DOHH2 (cell line): ENCODE measurements around the gene ENTPD1.

Source experiments
- H3F3A ChIP-seq: fragments of 200-600 bp; sonication (generic), shearing (Covaris generic); 2 replicates; pipeline ENCODE4 v1.6.0; 2016; ENCODE audit warnings: antibody characterized with exemption, mild to moderate bottlenecking; ENCODE audit not compliant: control insufficient read depth, insufficient read depth
- H3K27ac ChIP-seq: fragments of 200-600 bp; sonication (generic); 2 replicates; pipeline ENCODE4 v1.5.1; 2014; ENCODE audit warnings: low read depth, mild to moderate bottlenecking, low read length, moderate library complexity
- H3K27me3 ChIP-seq: fragments of 200-600 bp; sonication (generic); 2 replicates; pipeline ENCODE4 v1.6.1; 2014; ENCODE audit warnings: mild to moderate bottlenecking, low read length, mixed read lengths; ENCODE audit not compliant: control insufficient read depth
- H3K36me3 ChIP-seq: fragments of 200-600 bp; sonication (generic); 2 replicates; pipeline ENCODE4 v1.6.1; 2014; ENCODE audit warnings: mild to moderate bottlenecking, low read length, moderate library complexity, mixed read lengths; ENCODE audit not compliant: control insufficient read depth
- H3K4me1 ChIP-seq: fragments of 200-600 bp; sonication (generic); 2 replicates; pipeline ENCODE4 v1.6.1; 2014; ENCODE audit warnings: mild to moderate bottlenecking, low read length, mixed read lengths; ENCODE audit not compliant: control insufficient read depth
- H3K4me2 ChIP-seq: fragments of 200-600 bp; sonication (generic); 2 replicates; pipeline ENCODE4 v1.6.0; 2014; ENCODE audit warnings: mild to moderate bottlenecking, low read length, moderate library complexity
- H3K4me3 ChIP-seq: fragments of 200-600 bp; sonication (generic); 2 replicates; pipeline ENCODE4 v1.5.1; 2014; ENCODE audit warnings: mild to moderate bottlenecking, low read length, mixed read lengths
- H3K79me2 ChIP-seq: fragments of 200-600 bp; sonication (generic); 2 replicates; pipeline ENCODE4 v1.6.1; 2014; ENCODE audit warnings: mild to moderate bottlenecking, low read length, mixed read lengths; ENCODE audit not compliant: control insufficient read depth
- H3K9me2 ChIP-seq: fragments of 200-600 bp; sonication (generic); replicated peaks from 2 replicates; pipeline ENCODE4 v1.6.1; 2014; ENCODE audit warnings: mild to moderate bottlenecking, low read length, mixed read lengths; ENCODE audit not compliant: control insufficient read depth
- H3K9me3 ChIP-seq: fragments of 200-600 bp; sonication (generic); 2 replicates; pipeline ENCODE4 v1.6.1; 2014; ENCODE audit warnings: antibody characterized with exemption, low read length, mixed read lengths; ENCODE audit not compliant: control insufficient read depth, insufficient read depth
- H4K20me1 ChIP-seq: fragments of 200-600 bp; sonication (generic); 2 replicates; pipeline ENCODE4 v1.6.0; 2014; ENCODE audit warnings: low read depth, mild to moderate bottlenecking, antibody characterized with exemption, low read length, moderate library complexity; ENCODE audit not compliant: control insufficient read depth, insufficient read depth
- CTCF ChIP-seq: fragments of 200-600 bp; sonication (generic); IDR thresholded peaks from one replicate; pipeline ENCODE4 v1.5.1; 2014; ENCODE audit warnings: antibody characterized with exemption, mild to moderate bottlenecking, low read depth, low read length; ENCODE audit not compliant: poor library complexity, severe bottlenecking
- EZH2phosphoT487 ChIP-seq: fragments of 200-600 bp; sonication (generic); IDR thresholded peaks from 2 replicates; pipeline ENCODE4 v1.6.1; 2017; ENCODE audit warnings: borderline replicate concordance, mild to moderate bottlenecking, antibody characterized with exemption, low read length, moderate library complexity, mixed read lengths

Gene ENTPD1

GRCh38 chr10:95820363-95820762 is 64.4 kb downstream of the ENTPD1 start:
- H3K4me2 ChIP-seq = peak overlapping the region; percentile 44
- no peak overlapping the region for H3K27ac ChIP-seq
- no peaks in the 10 kb centered on the region for H3K79me2 ChIP-seq

GRCh38 chr10:95821720-95822119 is 65.8 kb downstream of the ENTPD1 start:
- TF ChIP-seq EZH2phosphoT487 (no peak), CTCF (no peak)
- Histone ChIP-seq H3K27me3 (no peaks in the 10 kb centered on the region), H3F3A (no peaks in the 10 kb centered on the region), H3K36me3 (no peaks in the 10 kb centered on the region), H4K20me1 (no peaks in the 10 kb centered on the region), H3K4me1 (peaks cover 27% of the 10 kb centered on the region), H3K4me2 (no peak overlapping the region), H3K9me2 (no peaks in the 10 kb centered on the region), H3K4me3 (no peak overlapping the region), H3K9me3 (no peaks in the 10 kb centered on the region), H3K27ac (no peak overlapping the region), H3K79me2 (no peaks in the 10 kb centered on the region)

More at GRCh38 chr10:95820363-95820762, 64.4 kb downstream of the ENTPD1 start:
- peaks cover 27% of the 10 kb centered on the region for H3K4me1 ChIP-seq
- H3K9me2 ChIP-seq = no peaks in the 10 kb centered on the region
- H4K20me1 ChIP-seq = no peaks in the 10 kb centered on the region
- TF ChIP-seq EZH2phosphoT487 = no peak
- TF ChIP-seq CTCF = no peak
- no peaks in the 10 kb centered on the region for H3K36me3 ChIP-seq
- H3K4me3 ChIP-seq = no peak overlapping the region
- H3K27me3 ChIP-seq = no peaks in the 10 kb centered on the region
- no peaks in the 10 kb centered on the region for H3F3A ChIP-seq
- H3K9me3 ChIP-seq = no peaks in the 10 kb centered on the region

DNA sequence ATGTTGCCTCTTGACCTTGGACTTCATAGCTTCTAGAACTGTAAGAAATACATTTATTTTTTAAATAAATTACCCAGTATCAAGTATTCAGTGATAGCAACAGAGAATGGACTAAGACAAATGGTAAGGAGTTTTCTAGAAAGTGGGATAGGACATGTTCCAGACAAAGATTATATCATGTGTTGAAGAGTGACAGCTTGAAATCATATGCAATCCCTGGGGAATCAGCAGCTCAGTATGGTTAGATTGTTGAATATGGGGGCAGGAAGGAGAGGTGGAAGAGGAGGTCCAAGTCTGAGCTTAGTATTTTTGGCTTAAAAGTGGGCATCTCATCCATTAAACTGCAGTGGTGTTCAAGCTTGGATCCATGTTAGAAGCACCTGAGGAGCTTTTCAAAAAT is 74.1 kb downstream of the ENTPD1 start:
- no peaks in the 10 kb centered on the region for H3K79me2 ChIP-seq
- H3K36me3 ChIP-seq = no peaks in the 10 kb centered on the region
- H3K9me3 ChIP-seq = no peaks in the 10 kb centered on the region
- no peaks in the 10 kb centered on the region for H3K9me2 ChIP-seq
- no peaks in the 10 kb centered on the region for H3F3A ChIP-seq
- H3K4me3 ChIP-seq = no peak overlapping the region
- H3K4me1 ChIP-seq = peaks cover 23% of the 10 kb centered on the region
- no peak overlapping the region for H3K27ac ChIP-seq
- H3K4me2 ChIP-seq = no peak overlapping the region
- TF ChIP-seq CTCF = no peak
- TF ChIP-seq EZH2phosphoT487 = no peak
- H4K20me1 ChIP-seq = no peaks in the 10 kb centered on the region
- H3K27me3 ChIP-seq = no peaks in the 10 kb centered on the region

GRCh38 chr10:95831076-95831475 is 75.1 kb downstream of the ENTPD1 start:
- Histone ChIP-seq H3K79me2 (no peaks in the 10 kb centered on the region), H3K9me3 (no peaks in the 10 kb centered on the region), H3K4me3 (no peak overlapping the region), H3K36me3 (no peaks in the 10 kb centered on the region), H3F3A (no peaks in the 10 kb centered on the region), H3K4me1 (peaks cover 32% of the 10 kb centered on the region), H3K4me2 (no peak overlapping the region), H3K27ac (no peak overlapping the region), H3K9me2 (no peaks in the 10 kb centered on the region), H3K27me3 (no peaks in the 10 kb centered on the region), H4K20me1 (no peaks in the 10 kb centered on the region)
- TF ChIP-seq EZH2phosphoT487 (no peak), CTCF (no peak)
